ENCODE measurements around the gene VTI1A.

Gene VTI1A

DNA sequence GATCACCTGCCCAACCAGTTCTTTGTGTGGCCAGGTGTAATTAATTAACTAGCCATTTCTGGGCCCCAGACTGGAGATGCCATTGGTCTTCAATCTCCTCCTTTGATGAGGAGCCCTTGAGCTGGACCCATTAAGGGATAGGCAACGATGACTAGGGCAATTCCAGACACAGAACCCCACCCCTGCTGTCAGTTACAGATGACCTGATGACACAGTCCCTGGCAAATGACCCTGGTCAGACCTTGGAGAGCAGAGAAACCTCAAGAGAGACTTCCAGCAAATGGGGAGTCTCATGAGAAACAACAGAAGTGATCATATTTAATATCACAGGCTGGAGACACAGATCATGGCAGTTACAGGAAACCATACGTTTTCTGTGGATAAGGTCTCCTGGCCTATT lies 401.2 kb downstream of the VTI1A start:
- ChIA-PET CTCF (no interaction called here), POLR2A (no interaction called here)
- no peak for TF ChIP-seq ZBTB21 (tag by site-specific recombination; IDR thresholded peaks at IDR 0.05)
- TF ChIP-seq, protein P1, sequence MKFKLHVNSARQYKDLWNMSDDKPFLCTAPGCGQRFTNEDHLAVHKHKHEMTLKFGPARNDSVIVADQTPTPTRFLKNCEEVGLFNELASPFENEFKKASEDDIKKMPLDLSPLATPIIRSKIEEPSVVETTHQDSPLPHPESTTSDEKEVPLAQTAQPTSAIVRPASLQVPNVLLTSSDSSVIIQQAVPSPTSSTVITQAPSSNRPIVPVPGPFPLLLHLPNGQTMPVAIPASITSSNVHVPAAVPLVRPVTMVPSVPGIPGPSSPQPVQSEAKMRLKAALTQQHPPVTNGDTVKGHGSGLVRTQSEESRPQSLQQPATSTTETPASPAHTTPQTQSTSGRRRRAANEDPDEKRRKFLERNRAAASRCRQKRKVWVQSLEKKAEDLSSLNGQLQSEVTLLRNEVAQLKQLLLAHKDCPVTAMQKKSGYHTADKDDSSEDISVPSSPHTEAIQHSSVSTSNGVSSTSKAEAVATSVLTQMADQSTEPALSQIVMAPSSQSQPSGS (tag by site-specific recombination; IDR thresholded peaks at IDR 0.05; ENCODE audit: low read depth): no peak
- no peak for TF ChIP-seq ZNF596 (tag by site-specific recombination; IDR thresholded peaks at IDR 0.05)
- no peak for TF ChIP-seq ZNF350 (tag by site-specific recombination; IDR thresholded peaks at IDR 0.05)
- TF ChIP-seq ZFP69B (tag by site-specific recombination; IDR thresholded peaks at IDR 0.05): no peak
- TF ChIP-seq ZNF140 (tag by site-specific recombination; IDR thresholded peaks at IDR 0.05): no peak
- TF ChIP-seq ZNF624 (tag by site-specific recombination; IDR thresholded peaks at IDR 0.05): no peak
- Histone ChIP-seq H3K9me3 (ENCODE audit: control insufficient read depth, insufficient read depth, low read depth, low read length) (no peaks in the 10 kb centered on the region), H3K27ac (ENCODE audit: extremely low read depth, low read depth, low read length) (no peak overlapping the region), H3K36me3 (ENCODE audit: control insufficient read depth in 2 of 2, insufficient read depth in 1 of 2, low read length in 2 of 2) (no peaks in the 10 kb centered on the region), H3K4me1 (ENCODE audit: control insufficient read depth, insufficient read depth, low read length) (no peaks in the 10 kb centered on the region), H3K4me3 (ENCODE audit: low read depth, low read length) (no peak overlapping the region)

DNA sequence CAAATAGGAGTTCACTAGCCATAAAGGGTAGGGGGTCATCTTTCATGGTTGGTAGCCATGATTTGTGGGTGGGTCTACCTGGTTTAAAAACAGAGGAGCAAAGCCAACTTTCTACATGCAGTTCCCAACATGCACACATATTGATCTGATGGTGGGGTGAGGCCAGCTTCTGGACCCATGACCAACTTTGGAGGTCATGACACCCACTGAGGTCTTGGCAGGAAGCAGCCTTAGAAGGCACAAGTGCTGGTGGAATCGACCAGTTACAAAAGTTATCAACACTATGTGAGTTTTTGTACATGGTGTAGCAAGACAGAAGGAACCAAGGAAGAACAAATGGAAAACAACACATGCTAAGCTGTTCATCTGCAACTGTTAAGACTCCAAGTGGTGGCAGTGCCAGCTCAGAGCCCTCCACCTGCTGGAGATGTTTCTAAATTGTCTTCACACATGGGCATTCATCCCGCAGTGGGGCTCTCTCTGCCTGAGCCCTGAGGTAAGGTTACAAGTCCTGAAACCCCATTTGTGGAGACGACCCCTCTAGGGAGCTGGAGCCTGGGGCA lies 401.9 kb downstream of the VTI1A start:
- no peaks in the 10 kb centered on the region for H3K4me1 ChIP-seq (ENCODE audit: control insufficient read depth, insufficient read depth, low read length)
- TF ChIP-seq, protein P2, sequence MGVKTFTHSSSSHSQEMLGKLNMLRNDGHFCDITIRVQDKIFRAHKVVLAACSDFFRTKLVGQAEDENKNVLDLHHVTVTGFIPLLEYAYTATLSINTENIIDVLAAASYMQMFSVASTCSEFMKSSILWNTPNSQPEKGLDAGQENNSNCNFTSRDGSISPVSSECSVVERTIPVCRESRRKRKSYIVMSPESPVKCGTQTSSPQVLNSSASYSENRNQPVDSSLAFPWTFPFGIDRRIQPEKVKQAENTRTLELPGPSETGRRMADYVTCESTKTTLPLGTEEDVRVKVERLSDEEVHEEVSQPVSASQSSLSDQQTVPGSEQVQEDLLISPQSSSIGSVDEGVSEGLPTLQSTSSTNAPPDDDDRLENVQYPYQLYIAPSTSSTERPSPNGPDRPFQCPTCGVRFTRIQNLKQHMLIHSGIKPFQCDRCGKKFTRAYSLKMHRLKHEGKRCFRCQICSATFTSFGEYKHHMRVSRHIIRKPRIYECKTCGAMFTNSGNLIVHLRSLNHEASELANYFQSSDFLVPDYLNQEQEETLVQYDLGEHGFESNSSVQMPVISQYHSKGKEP (tag by site-specific recombination; IDR thresholded peaks at IDR 0.05): no peak
- TF ChIP-seq, protein P3, sequence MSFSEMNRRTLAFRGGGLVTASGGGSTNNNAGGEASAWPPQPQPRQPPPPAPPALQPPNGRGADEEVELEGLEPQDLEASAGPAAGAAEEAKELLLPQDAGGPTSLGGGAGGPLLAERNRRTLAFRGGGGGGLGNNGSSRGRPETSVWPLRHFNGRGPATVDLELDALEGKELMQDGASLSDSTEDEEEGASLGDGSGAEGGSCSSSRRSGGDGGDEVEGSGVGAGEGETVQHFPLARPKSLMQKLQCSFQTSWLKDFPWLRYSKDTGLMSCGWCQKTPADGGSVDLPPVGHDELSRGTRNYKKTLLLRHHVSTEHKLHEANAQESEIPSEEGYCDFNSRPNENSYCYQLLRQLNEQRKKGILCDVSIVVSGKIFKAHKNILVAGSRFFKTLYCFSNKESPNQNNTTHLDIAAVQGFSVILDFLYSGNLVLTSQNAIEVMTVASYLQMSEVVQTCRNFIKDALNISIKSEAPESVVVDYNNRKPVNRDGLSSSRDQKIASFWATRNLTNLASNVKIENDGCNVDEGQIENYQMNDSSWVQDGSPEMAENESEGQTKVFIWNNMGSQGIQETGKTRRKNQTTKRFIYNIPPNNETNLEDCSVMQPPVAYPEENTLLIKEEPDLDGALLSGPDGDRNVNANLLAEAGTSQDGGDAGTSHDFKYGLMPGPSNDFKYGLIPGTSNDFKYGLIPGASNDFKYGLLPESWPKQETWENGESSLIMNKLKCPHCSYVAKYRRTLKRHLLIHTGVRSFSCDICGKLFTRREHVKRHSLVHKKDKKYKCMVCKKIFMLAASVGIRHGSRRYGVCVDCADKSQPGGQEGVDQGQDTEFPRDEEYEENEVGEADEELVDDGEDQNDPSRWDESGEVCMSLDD (tag by site-specific recombination; IDR thresholded peaks at IDR 0.05): no peak
- TF ChIP-seq HOXD13 (CRISPR knock-in tag; IDR thresholded peaks at IDR 0.05; ENCODE audit: borderline replicate concordance) (no peak), KLF8 (tag by site-specific recombination; IDR thresholded peaks at IDR 0.05) (no peak), ZNF561 (tag by site-specific recombination; IDR thresholded peaks at IDR 0.05; ENCODE audit: borderline replicate concordance) (no peak), ZNF23 (tag by site-specific recombination; IDR thresholded peaks at IDR 0.05; ENCODE audit: borderline replicate concordance) (no peak), TRIM28 (IDR thresholded peaks at IDR 0.05; ENCODE audit: borderline replicate concordance, low read length) (no peak), ZNF830 (tag by site-specific recombination; IDR thresholded peaks at IDR 0.05; ENCODE audit: low read depth) (no peak), KLF16 (tag by site-specific recombination; IDR thresholded peaks at IDR 0.05) (no peak), ZNF155 (tag by site-specific recombination; IDR thresholded peaks at IDR 0.05) (no peak), ZNF10 (tag by site-specific recombination; IDR thresholded peaks at IDR 0.05) (no peak), ZNF394 (tag by site-specific recombination; IDR thresholded peaks at IDR 0.05; ENCODE audit: borderline replicate concordance) (no peak), MYNN (tag by site-specific recombination; IDR thresholded peaks at IDR 0.05; ENCODE audit: borderline replicate concordance) (no peak), ZNF391 (tag by site-specific recombination; IDR thresholded peaks at IDR 0.05; ENCODE audit: borderline replicate concordance, low read depth) (no peak), ZNF138 (tag by site-specific recombination; IDR thresholded peaks at IDR 0.05; ENCODE audit: borderline replicate concordance) (no peak), ZNF660 (tag by site-specific recombination; IDR thresholded peaks at IDR 0.05) (no peak)
- TF ChIP-seq, protein P4, sequence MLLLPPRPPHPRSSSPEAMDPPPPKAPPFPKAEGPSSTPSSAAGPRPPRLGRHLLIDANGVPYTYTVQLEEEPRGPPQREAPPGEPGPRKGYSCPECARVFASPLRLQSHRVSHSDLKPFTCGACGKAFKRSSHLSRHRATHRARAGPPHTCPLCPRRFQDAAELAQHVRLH (tag by site-specific recombination; IDR thresholded peaks at IDR 0.05): no peak
- TF ChIP-seq, protein P5, sequence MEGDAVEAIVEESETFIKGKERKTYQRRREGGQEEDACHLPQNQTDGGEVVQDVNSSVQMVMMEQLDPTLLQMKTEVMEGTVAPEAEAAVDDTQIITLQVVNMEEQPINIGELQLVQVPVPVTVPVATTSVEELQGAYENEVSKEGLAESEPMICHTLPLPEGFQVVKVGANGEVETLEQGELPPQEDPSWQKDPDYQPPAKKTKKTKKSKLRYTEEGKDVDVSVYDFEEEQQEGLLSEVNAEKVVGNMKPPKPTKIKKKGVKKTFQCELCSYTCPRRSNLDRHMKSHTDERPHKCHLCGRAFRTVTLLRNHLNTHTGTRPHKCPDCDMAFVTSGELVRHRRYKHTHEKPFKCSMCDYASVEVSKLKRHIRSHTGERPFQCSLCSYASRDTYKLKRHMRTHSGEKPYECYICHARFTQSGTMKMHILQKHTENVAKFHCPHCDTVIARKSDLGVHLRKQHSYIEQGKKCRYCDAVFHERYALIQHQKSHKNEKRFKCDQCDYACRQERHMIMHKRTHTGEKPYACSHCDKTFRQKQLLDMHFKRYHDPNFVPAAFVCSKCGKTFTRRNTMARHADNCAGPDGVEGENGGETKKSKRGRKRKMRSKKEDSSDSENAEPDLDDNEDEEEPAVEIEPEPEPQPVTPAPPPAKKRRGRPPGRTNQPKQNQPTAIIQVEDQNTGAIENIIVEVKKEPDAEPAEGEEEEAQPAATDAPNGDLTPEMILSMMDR (tag by site-specific recombination; IDR thresholded peaks at IDR 0.05): no peak
- TF ChIP-seq, protein P6, sequence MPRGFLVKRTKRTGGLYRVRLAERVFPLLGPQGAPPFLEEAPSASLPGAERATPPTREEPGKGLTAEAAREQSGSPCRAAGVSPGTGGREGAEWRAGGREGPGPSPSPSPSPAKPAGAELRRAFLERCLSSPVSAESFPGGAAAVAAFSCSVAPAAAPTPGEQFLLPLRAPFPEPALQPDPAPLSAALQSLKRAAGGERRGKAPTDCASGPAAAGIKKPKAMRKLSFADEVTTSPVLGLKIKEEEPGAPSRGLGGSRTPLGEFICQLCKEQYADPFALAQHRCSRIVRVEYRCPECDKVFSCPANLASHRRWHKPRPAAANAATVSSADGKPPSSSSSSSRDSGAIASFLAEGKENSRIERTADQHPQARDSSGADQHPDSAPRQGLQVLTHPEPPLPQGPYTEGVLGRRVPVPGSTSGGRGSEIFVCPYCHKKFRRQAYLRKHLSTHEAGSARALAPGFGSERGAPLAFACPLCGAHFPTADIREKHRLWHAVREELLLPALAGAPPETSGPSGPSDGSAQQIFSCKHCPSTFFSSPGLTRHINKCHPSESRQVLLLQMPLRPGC (tag by site-specific recombination; IDR thresholded peaks at IDR 0.05): no peak
- H3K9me3 ChIP-seq (ENCODE audit: control insufficient read depth, insufficient read depth, low read depth, low read length): no peaks in the 10 kb centered on the region
- H3K27ac ChIP-seq (ENCODE audit: extremely low read depth, low read depth, low read length): no peak overlapping the region
- H3K4me3 ChIP-seq (ENCODE audit: low read depth, low read length): no peak overlapping the region
- POLR2A ChIA-PET: no interaction called here
- no peaks in the 10 kb centered on the region for H3K36me3 ChIP-seq (ENCODE audit: control insufficient read depth in 2 of 2, insufficient read depth in 1 of 2, low read length in 2 of 2)
- CTCF ChIA-PET: no interaction called here
